DMS79 treated with DMSO at 0.1 percent for 48 hours (cell line): ENCODE measurements around the gene PALLD.

Source experiments
- DNase-seq: peaks from one replicate; lab custom pipeline; 2025; lab: John Stamatoyannopoulos, UW

Gene PALLD

DNA sequence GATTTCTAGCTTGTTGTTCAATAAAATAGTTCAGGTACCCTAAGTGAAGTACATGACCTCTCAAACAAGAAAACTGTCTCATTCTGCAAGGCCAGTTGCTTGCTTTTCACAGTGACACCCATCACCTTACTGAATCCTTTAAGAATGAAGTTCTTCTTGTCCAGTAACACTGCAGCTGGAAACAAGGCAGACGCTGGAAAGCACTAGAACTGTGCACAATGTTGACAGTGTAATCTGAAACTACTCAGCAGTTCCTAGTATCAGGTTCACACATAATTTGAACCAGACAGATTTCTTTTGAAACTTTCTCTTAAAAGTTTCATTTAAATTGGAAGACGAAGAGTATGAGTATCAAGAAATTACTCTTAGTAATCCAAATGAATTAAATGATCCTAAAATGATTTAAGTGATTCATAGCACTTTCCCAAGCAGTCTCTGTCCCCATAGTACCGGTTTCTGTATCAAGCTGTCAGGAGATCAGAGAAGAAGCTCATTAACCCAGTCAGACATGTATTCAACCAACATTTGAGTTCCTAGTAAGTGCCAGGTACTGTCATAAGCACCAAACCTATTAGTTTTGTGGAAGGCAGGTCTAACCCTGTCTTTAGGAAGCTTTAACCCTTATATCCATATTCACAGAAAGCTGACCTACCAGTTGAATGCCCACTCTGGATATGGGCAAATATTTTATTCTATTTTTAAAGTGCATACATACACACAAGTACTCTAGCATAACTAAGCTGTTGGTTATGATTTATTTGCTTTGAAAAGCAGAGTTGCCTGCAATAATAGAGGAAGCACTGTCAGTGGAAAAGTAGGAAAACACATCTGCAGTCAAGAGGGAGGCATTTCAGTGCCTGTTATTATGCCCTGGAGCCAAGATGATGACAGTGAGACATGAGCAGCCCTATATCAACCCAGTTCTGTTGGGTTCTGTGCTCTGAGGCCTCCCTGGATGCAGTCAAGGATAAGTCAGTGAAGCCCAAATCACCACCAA is 63.6 kb downstream of the PALLD start:
- no peak for DNase-seq

GRCh38 chr4:168562041-168562571 is 65.3 kb downstream of the PALLD start:
- no peak for DNase-seq

- DNase-seq: no peak
Observed at GRCh38 chr4:168564023-168564422, 67.2 kb downstream of the PALLD start.

GRCh38 chr4:168565130-168565529 is 68.3 kb downstream of the PALLD start:
- no peak for DNase-seq

GRCh38 chr4:168566726-168567125 is 69.9 kb downstream of the PALLD start:
- DNase-seq: no peak

GRCh38 chr4:168569066-168569930 is 72.4 kb downstream of the PALLD start:
- DNase-seq: no peak

- DNase-seq: no peak
Observed at GRCh38 chr4:168569931-168570276, 73.1 kb downstream of the PALLD start.

DNA sequence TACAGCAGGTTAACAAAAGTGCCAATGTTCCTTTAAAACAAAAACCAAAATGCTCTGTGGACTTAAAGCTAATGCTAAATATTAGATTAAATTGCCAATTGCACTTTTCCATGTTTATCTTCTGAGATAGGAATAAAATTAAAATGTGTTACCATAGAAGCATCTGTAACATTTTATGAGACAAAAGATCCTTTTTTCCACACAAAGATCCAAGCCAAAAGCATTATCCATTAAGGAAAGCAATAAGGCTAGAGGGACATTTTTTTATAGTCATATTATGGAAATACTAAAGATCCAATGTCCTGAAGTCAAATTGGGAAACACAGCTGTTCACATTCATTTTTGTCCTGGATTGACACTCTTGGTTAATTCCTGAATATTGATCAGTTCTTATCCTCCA is 73.6 kb downstream of the PALLD start:
- no peak for DNase-seq

GRCh38 chr4:168572002-168572401 is 75.2 kb downstream of the PALLD start:
- no peak for DNase-seq

DNA sequence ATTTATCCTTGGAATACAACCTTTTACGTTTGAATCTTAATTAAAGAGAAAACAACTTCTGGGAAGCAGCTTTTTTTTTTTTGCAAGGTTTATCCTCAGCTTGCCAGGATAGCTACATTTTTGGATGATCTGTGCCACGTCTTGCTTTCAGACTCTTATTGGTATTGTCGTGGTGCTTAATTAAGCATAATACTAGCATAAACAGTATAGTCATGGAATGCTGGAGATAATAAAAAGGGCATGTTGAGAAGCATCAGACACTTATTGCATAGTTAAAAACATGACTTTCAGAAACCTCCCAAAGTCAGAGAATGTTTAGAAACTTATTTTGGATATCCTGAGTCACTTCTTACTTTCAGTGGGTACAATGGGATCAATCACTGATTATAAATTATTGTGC is 77.0 kb downstream of the PALLD start:
- DNase-seq: no peak

GRCh38 chr4:168574581-168575295 is 77.9 kb downstream of the PALLD start:
- DNase-seq: no peak

DNA sequence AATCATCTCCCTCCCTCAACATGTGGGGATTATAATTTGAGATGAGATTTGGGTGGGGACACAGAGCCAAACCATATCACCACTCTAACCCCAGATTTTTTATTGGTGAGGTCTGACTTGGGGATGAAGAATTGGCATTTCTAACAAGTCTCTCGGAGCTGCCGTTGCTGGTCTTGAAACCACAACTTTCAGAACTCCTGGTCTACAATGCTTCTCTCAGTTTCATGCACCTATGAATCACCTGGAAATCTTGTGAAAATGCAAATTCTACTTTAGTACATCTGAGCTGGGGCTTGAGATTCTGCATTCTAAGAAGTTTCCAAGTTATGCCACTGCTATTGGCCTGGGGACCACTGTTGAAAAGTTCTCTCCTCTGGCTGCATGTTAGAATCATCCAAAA is 78.6 kb downstream of the PALLD start:
- DNase-seq: no peak

- no peak for DNase-seq
Observed at GRCh38 chr4:168577624-168578023, 80.8 kb downstream of the PALLD start.

GRCh38 chr4:168580228-168580627 is 83.4 kb downstream of the PALLD start:
- DNase-seq: no peak

DNA sequence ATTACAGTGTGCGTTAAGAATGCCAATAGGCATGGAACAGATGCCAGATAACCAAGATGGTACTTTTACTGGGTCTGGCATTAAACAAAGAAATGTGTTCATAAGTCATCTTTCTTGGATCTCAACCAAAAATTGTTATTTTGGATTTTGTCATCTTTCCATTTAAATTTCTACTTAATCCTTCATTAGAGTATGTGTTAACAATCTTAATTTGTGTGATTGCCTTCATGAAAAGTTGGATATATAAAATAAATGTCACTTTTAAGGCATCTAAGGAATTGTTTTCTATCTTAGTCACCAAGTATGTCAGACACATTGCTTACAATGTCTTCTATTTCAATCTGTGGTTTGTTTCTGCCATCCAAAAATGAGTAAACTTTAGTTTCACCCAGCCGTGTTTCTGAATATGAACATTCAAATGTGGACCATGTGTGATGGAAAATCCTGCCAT is 87.5 kb downstream of the PALLD start:
- no peak for DNase-seq

DNA sequence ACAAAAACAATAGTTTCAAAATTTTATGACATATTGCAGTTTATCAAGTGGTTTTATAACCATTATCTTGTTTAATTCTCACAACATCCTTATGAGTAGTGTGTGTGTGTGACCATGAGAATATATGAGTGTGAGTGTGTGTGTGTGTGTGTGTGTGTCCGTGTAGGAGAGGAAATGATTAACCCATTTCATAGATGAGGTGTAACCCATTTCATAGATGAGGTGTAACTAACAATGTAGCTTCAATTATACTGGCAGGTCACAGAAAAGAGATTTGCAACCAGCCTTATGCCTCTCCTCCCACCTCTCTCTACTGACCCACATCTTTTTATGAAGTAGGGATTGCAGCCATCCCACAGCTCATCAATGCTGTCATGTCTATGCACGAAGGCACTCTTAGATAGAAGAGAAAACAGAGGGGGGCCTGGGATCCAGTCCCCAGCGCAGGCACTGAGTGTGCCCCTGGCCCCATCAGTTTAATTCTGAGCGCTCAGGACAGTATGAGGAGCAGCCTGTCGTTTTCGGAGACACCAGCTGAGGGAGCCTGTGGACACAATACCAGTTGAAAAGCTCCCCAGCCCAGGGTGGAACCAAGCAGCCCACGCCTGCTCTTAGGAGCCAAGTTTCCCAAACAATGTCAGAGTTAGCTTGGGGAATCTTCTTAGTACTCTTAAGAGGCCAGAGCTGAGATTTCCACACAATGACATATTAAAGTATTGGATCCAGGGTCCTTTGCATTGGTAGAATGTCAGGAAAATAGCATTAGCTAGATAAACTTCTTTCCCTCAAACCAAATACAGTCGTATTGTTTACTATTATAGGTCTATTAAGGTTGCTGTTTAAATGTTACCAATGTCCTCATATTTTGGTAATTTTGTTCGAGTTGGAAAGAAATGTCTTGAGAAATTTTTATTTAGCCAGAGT is 88.6 kb downstream of the PALLD start:
- DNase-seq: no peak

DNA sequence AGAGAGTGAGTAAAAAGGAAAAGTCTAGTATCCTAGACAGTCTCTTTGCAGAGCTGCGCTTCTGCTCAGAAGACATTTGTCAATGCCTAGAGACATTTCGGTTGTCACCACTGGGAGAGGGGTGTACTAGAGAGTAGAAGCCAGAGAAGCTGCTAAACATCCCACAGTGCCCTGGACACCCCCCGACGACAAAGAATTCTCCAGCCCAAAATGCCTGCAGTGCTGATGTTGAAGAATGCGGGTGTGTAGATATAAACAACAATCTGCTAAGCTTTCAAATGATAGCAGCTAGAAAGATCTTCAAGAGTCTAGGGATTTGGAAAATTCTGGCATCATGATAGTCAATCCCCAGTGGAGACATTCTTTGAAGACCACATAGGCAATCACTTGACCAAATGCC is 90.1 kb downstream of the PALLD start:
- no peak for DNase-seq

GRCh38 chr4:168587411-168588125 is 90.7 kb downstream of the PALLD start:
- DNase-seq: no peak

- no peak for DNase-seq
Observed at GRCh38 chr4:168588916-168589531, 92.2 kb downstream of the PALLD start.

GRCh38 chr4:168592676-168593075 is 95.8 kb downstream of the PALLD start:
- no peak for DNase-seq
